Activated CD4-positive, alpha-beta memory T cell treated with anti-CD3 and anti-CD28 coated beads for 36 hours (primary cell): ENCODE measurements around the gene REEP1. TPM values are rescaled to one million over a fixed set of nuclear protein-coding genes. Genes with fewer than 3 reads are reported as not detected.
A peak's percentile ranks its signal among the peaks of the same experiment; 100 is the strongest.

ENCODE experiments used
- CTCF ChIA-PET: fragments of 350-600 bp; sonication (Branson Sonifier 250); formaldehyde crosslinking; loops from one replicate; lab custom pipeline; 2021; ENCODE audit warnings: antibody characterized with exemption, inconsistent platforms; lab: Charles Lee
- POLR2A ChIA-PET: fragments of 350-600 bp; sonication (Branson Sonifier 250); formaldehyde crosslinking; loops from one replicate; lab custom pipeline; 2021; ENCODE audit warnings: antibody characterized with exemption; lab: Charles Lee
- DNase-seq: peaks from one replicate; pipeline ENCODE4 v3.0.0-alpha.2; 2020
- H3K27ac Mint-ChIP-seq: one replicate; pipeline ENCODE4 v1.8.0; 2021; ENCODE audit warnings: mixed read lengths
- H3K27me3 Mint-ChIP-seq: one replicate; pipeline ENCODE4 v1.8.0; 2021; ENCODE audit warnings: mixed read lengths
- H3K36me3 Mint-ChIP-seq: one replicate; pipeline ENCODE4 v1.8.0; 2021; ENCODE audit warnings: mixed read lengths
- H3K4me1 Mint-ChIP-seq: one replicate; pipeline ENCODE4 v1.8.0; 2021; ENCODE audit warnings: low read depth, mixed read lengths
- H3K4me3 Mint-ChIP-seq: one replicate; pipeline ENCODE4 v1.8.0; 2021; ENCODE audit warnings: mild to moderate bottlenecking, mixed read lengths
- H3K9me3 Mint-ChIP-seq: one replicate; pipeline ENCODE4 v1.8.0; 2021; ENCODE audit warnings: mixed read lengths
- intact Hi-C: fragments of 100-400 bp; cut with micrococcal nuclease; formaldehyde crosslinking; loops from one replicate; pipeline ENCODE4 v1.15.1; 2023
- total RNA-seq, 2 experiments: library from RNA; stranded (reverse); gene quantifications; one replicate each; pipeline ENCODE4 v1.2.3, GENCODE V29; 2021

Gene REEP1
- total RNA-seq, 2 experiments from 2014 or later: 0.07 to 0.15 TPM

DNA sequence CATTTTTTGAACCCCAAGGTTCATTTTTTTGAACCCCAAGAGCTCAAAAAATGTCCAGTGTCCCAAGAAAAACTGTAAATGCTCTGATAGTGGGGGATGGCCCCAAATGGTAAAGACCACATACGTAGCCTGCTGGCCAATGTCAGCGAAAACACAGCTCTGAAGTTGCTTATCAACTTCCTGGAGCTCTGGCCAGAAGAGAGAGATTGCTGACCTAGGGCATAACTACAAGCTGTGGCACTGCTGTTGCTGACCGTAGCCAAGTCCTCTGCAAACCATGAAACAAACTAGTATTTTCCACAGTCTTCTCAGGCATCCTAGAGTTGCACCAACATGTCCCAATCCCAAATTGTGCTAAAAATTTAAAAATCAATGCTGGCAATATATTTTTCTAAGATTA, 50.9 kb downstream of the REEP1 start:
- POLR2A ChIA-PET: no interaction called here
- Mint-ChIP-seq H3K27ac (no peak overlapping the region), H3K4me1 (no peaks in the 10 kb centered on the region), H3K9me3 (no peaks in the 10 kb centered on the region), H3K36me3 (no peaks in the 10 kb centered on the region), H3K27me3 (peaks cover 10% of the 10 kb centered on the region), H3K4me3 (no peak overlapping the region)
- DNase-seq: no peak
- intact Hi-C loops: no loop called here
- CTCF ChIA-PET: no interaction called here

GRCh38 chr2:86285981-86286380, 51.4 kb downstream of the REEP1 start:
- Mint-ChIP-seq H3K27me3 (peaks cover 6% of the 10 kb centered on the region), H3K9me3 (no peaks in the 10 kb centered on the region), H3K36me3 (no peaks in the 10 kb centered on the region), H3K27ac (no peak overlapping the region), H3K4me1 (no peaks in the 10 kb centered on the region), H3K4me3 (no peak overlapping the region)
- CTCF ChIA-PET: no interaction called here
- intact Hi-C loops: no loop called here
- POLR2A ChIA-PET: no interaction called here
- DNase-seq: no peak

DNA sequence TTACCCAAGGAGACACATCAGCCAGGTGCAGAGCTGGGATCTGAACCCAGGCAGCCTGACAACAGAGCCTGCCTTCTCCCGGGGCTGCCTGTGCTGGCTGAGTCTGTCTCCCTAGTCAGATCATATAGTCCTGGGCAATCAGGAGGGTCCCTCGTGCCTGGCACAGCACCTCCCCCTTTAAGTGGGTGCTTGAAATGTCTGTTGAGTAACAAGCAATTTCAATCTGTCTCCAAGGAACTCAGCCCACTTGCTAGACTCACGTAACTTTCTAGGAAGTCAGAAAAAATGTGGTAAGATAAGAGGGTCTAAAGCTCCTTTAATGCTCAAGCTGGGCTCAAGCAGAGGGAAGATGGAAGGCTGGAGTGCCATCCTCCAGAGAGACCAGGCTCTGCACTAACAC, 51.9 kb downstream of the REEP1 start:
- Mint-ChIP-seq H3K4me1 (no peaks in the 10 kb centered on the region), H3K9me3 (no peaks in the 10 kb centered on the region), H3K27me3 (peaks cover 6% of the 10 kb centered on the region), H3K36me3 (no peaks in the 10 kb centered on the region), H3K27ac (no peak overlapping the region), H3K4me3 (no peak overlapping the region)
- DNase-seq: no peak
- ChIA-PET POLR2A (no interaction called here), CTCF (no interaction called here)
- intact Hi-C loops: no loop called here

DNA sequence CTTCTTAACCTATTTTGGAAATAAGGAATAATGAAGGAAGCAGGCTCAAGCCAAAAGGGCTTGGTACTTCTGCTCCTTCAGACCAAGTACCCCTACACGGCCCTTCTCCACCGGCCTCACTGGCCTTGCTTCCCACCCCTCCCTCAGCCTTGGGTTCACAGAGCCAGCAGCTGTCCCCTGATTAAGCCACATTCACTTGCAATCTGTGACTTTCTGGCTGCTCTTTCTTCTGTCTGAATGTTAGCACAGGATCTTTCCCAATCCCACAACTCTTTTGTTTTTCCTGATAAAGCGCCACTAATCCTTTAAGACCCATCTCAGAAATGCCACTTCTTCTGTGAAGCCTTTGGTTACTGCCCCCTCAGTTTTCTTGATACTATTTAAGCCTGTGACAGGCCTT, 52.4 kb downstream of the REEP1 start:
- Mint-ChIP-seq H3K4me1 (no peaks in the 10 kb centered on the region), H3K36me3 (no peaks in the 10 kb centered on the region), H3K4me3 (no peak overlapping the region), H3K27ac (no peak overlapping the region), H3K9me3 (no peaks in the 10 kb centered on the region), H3K27me3 (peaks cover 6% of the 10 kb centered on the region)
- no peak for DNase-seq
- ChIA-PET POLR2A (no interaction called here), CTCF (no interaction called here)
- intact Hi-C loops: no loop called here

DNA sequence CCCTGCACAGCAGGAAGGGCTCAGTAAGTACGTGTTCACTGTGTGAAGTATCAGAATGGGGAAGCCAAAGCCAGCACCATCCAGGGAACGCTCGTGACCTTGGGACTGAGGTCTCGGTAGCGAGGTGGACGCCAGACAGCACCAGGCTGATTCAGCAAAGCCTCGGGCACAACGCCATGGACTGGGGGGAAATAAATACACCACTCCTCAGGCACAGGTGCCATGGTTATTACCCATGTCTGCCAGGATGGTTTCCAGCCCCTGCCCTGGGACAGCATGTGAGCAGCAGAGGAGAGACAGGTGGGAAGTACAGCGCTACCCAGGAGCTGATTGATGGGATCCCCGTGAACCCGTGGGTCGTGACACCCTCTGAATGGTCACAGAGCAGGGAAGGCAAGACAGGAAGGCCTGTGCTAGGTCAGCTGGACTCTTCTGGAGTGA, 53.0 kb downstream of the REEP1 start:
- H3K4me3 Mint-ChIP-seq: no peak overlapping the region
- CTCF ChIA-PET: no interaction called here
- H3K4me1 Mint-ChIP-seq: no peaks in the 10 kb centered on the region
- DNase-seq: no peak
- H3K27me3 Mint-ChIP-seq: peaks cover 6% of the 10 kb centered on the region
- POLR2A ChIA-PET: no interaction called here
- H3K27ac Mint-ChIP-seq: no peak overlapping the region
- H3K9me3 Mint-ChIP-seq: no peaks in the 10 kb centered on the region
- intact Hi-C loops: no loop called here
- H3K36me3 Mint-ChIP-seq: no peaks in the 10 kb centered on the region

DNA sequence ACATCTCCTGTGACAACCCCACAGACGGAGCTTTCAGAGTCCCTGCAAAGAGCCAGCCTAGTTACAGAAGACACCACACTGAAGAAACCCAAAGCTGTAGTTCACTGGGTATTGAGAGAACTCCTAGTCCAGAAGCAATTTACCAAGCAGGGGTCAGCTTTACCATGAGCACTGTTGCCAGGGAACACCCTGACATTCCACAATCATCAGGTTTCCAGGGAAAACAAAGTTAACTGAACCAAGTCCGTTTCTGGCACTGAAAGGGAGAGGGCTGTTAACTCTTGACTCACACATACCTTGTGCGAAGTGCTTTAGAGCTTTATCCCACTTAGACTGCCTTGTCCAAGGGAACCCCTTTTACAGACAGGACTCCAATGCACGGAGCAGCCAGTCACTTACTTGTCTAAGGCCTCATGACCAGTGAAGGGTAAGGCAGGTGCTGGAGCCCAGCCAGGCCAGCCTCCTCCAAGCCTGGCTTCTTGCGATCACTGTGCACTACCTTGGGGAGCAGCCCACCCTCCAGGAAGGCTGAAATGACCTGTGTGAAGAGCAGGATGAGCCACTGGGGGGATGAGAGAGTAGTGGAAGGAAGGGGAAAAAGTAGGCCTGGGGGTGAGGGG, 53.9 kb downstream of the REEP1 start:
- Mint-ChIP-seq H3K27me3 (peaks cover 11% of the 10 kb centered on the region), H3K4me3 (no peak overlapping the region), H3K4me1 (no peaks in the 10 kb centered on the region), H3K36me3 (no peaks in the 10 kb centered on the region), H3K9me3 (no peaks in the 10 kb centered on the region), H3K27ac (no peak overlapping the region)
- POLR2A ChIA-PET: no interaction called here
- CTCF ChIA-PET: no interaction called here
- intact Hi-C loops: no loop called here
- DNase-seq: no peak

DNA sequence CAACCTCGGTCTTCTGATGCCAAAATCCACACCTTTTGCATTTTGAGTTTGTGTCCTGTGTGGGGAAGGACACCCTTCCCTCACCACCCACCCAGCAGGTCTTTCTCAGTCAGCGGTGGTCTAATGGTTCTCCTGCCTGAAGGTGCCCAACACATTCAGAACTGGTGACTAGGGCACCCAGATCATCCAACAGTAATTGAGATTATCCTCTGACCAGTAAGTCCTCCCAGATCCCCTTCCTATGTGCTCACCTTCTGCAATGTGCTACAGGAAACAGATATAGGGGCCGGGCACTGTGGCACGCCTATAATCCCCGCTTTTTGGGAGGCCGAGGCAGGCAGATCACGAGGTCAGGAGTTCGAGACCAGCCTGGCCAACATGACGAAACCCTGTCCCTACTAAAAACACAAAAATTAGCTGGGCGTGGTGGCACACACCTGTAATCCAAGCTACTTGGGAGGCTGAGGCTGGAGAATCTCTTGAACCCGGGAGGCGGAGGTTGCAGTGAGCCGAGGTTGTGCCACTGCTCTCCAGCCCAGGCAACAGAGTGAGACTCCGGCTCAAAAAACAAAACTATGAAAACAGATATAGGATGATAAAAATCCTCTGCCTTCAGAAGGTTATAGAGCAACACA, 56.2 kb downstream of the REEP1 start:
- H3K27ac Mint-ChIP-seq: no peak overlapping the region
- H3K36me3 Mint-ChIP-seq: no peaks in the 10 kb centered on the region
- no peaks in the 10 kb centered on the region for H3K9me3 Mint-ChIP-seq
- ChIA-PET POLR2A (no interaction called here), CTCF (no interaction called here)
- no peaks in the 10 kb centered on the region for H3K4me1 Mint-ChIP-seq
- peaks cover 10% of the 10 kb centered on the region for H3K27me3 Mint-ChIP-seq
- DNase-seq: no peak
- H3K4me3 Mint-ChIP-seq: no peak overlapping the region
- intact Hi-C loops: no loop called here

DNA sequence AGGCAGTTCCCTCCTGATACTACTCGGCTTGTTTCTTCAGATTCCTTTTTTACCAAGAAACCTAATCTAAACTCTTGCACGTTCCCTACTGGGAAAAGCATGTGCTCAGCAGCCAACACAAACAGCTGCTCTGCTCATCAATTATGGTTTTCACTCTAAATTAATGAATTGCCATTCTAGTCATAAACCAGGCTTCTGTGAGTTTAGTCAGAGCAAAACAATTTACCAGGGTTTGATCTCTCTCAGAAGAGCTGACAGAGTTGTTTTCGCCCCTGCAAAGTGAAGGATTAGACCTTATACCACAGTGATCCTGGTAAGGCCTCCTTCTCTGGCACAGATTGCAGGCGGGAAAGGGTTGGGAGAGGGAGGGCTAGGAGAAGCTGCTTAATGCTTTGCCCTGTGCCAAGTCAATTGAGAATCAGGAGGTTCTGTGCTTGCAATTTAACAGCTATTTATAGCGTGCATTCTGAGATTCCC, 57.2 kb downstream of the REEP1 start:
- intact Hi-C loops: no loop called here
- peaks cover 5% of the 10 kb centered on the region for H3K4me1 Mint-ChIP-seq
- peaks cover 6% of the 10 kb centered on the region for H3K27me3 Mint-ChIP-seq
- no peaks in the 10 kb centered on the region for H3K36me3 Mint-ChIP-seq
- ChIA-PET CTCF (no interaction called here), POLR2A (no interaction called here)
- no peaks in the 10 kb centered on the region for H3K9me3 Mint-ChIP-seq
- no peak for DNase-seq
- H3K4me3 Mint-ChIP-seq: no peak overlapping the region
- H3K27ac Mint-ChIP-seq: no peak overlapping the region

DNA sequence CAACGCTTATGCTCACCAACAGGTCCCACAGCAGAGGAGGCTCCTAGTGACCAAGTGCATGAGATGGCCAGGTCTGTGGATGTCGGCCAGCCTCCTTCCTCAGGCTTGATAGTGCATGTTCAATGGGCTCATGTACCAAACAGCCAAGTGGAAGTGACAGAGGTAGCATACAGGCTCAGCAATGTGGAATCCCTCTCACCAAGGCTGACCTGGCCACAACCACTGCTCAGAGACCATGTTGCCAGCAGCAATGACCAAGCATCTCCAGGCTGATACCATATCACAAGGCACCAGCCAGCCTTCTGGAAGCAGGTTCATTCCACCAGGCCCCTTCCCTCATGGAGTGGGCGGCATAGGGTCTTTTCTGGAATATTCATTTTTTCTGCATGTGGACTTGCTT, 61.5 kb downstream of the REEP1 start:
- H3K36me3 Mint-ChIP-seq: peaks cover 8% of the 10 kb centered on the region
- H3K27me3 Mint-ChIP-seq: peaks cover 4% of the 10 kb centered on the region
- ChIA-PET POLR2A (no interaction called here), CTCF (no interaction called here)
- peaks cover 21% of the 10 kb centered on the region for H3K9me3 Mint-ChIP-seq
- DNase-seq: no peak
- peaks cover 21% of the 10 kb centered on the region for H3K4me1 Mint-ChIP-seq
- H3K4me3 Mint-ChIP-seq: no peak overlapping the region
- intact Hi-C loops: no loop called here
- no peak overlapping the region for H3K27ac Mint-ChIP-seq

DNA sequence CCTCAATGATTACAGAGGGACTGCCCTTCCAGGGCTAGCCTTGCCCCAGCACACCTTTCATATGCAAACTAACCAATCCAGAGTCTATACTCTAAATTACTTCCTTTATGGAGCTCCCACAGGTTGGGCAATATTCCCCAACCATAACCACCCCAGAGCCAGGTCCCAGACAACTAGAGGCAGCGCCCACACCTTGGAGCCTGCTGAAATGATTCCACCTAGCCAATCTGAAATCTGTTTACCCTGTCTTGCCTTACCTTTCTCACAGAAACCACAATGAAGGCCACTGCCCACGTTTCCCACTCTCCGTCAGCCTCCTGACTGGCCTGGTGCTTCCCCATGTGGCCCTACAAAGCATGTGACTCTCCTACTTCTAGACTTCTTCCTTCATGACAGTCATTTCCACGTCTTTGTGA, 62.0 kb downstream of the REEP1 start:
- ChIA-PET POLR2A (no interaction called here), CTCF (interaction anchor here (1.2 kb wide), 1 partner anchor 55 kb away, joined by 3 read pairs; no protein-coding TSS in a partner anchor)
- intact Hi-C loops: no loop called here
- Mint-ChIP-seq H3K27me3 (peaks cover 4% of the 10 kb centered on the region), H3K4me1 (peaks cover 21% of the 10 kb centered on the region), H3K9me3 (peaks cover 26% of the 10 kb centered on the region), H3K27ac (no peak overlapping the region), H3K4me3 (no peak overlapping the region), H3K36me3 (peaks cover 8% of the 10 kb centered on the region)
- DNase-seq: peak; percentile 51

- peaks cover 27% of the 10 kb centered on the region for H3K9me3 Mint-ChIP-seq
- H3K4me1 Mint-ChIP-seq: peaks cover 21% of the 10 kb centered on the region
- no peak for DNase-seq
- peaks cover 8% of the 10 kb centered on the region for H3K36me3 Mint-ChIP-seq
- POLR2A ChIA-PET: no interaction called here
- CTCF ChIA-PET: interaction anchor here (1.2 kb wide), 1 partner anchor 54 kb away, joined by 3 read pairs; no protein-coding TSS in a partner anchor
- intact Hi-C loops: no loop called here
- H3K27me3 Mint-ChIP-seq: peaks cover 4% of the 10 kb centered on the region
- H3K27ac Mint-ChIP-seq: no peak overlapping the region
- no peak overlapping the region for H3K4me3 Mint-ChIP-seq
These were observed 62.5 kb downstream of the REEP1 start for GRCh38 chr2:86274918-86275275.

DNA sequence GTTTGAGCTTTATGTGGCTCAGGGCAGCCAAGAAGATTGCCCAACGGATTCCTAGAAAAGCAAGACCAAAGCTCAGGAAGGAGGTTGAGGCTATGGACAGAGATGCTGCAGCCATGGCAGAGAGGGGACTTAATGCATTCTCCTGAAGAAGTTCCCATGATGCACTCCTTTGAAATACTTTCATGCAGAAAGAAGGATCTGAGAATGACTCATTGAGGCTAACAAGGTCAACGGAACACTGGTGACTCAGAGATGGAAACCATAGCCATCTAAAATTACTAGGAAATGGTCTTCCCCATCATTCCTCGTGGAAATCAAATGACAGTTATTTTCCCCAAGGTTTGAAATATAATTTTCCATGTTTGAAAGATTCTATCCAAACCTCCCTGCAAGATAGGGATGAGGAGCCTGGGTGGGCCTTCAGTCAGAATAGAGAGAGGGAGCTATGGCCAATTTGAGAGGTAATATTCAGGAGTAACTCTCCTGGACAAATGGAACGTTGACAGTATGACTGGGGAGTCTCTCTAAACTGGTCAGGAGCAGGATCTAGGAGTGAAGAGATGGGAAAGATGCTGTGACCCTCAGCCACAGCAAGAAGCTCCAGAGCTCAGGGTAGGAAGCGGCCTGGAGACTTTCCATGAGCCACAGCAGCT, 63.0 kb downstream of the REEP1 start:
- intact Hi-C loops: no loop called here
- ChIA-PET POLR2A (no interaction called here), CTCF (interaction anchor here (1.2 kb wide), 1 partner anchor 54 kb away, joined by 3 read pairs; no protein-coding TSS in a partner anchor)
- Mint-ChIP-seq H3K4me3 (no peak overlapping the region), H3K9me3 (peaks cover 29% of the 10 kb centered on the region), H3K4me1 (peaks cover 21% of the 10 kb centered on the region), H3K27ac (no peak overlapping the region), H3K27me3 (peaks cover 4% of the 10 kb centered on the region), H3K36me3 (peaks cover 8% of the 10 kb centered on the region)
- DNase-seq: no peak
